Measurements from ENCODE around the gene TNS4. TPM values are rescaled to one million over a fixed set of nuclear protein-coding genes. Genes with fewer than 3 reads are reported as not detected.

The TNS4 gene
- total and polyA plus RNA-seq, 2 donors (not counting 1 experiment from before 2014, with no cell fraction given) = not detected

DNA sequence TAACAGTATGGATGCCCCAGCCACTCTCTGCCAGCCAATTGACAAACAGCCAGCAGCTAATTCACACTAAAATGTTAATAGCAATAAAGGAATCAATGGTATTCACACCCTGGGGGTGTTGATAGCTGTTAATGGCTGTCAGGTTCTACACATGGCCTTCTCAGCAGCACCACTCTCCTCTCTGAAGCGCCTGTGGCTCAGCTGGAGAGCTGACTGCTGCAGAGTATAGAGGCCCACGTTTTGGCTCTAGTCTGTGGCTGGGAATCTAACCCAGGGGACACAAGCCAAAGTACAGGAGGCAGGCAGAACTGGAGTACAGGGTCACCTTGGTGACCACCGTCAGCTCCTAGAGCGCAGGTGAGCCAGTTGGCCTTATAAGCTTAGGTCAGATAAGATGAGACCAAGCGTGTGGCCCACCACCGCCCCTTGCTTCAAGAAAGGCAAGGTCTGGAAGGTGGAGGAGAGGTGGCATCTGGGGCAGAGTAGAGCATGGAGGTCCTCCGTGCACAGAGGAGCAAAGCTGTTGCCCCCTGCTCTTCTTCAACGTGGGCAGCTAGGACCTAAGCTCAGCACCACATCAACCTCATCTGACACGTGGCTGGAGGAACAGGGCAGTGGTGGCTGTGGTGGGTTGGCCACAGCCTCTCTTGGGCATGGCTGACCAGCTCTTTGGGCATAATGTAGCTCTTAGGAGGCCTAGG lies 38.4 kb upstream of the TNS4 start:
- no peak for ATAC-seq (ENCODE audit: low read depth)
- no peak overlapping the region for H3K27ac ChIP-seq (ENCODE audit: low read length in 2 of 2)
- Mint-ChIP-seq H3K9me3 (ENCODE audit: insufficient read depth) (no peaks in the 10 kb centered on the region), H3K27me3 (no peaks in the 10 kb centered on the region), H3K27ac (peak overlapping the region; percentile 89), H3K4me3 (no peak overlapping the region), H3K4me1 (peaks cover 66% of the 10 kb centered on the region)
- no peak overlapping the region for H3K4me2 ChIP-seq (replicated peaks; ENCODE audit: low read depth, low read length, poor library complexity, severe bottlenecking)
- peaks cover 36 to 66% of the 10 kb centered on the region in 2 donors for H3K4me1 ChIP-seq (ENCODE audit: control insufficient read depth in 2 of 2, insufficient read depth in 2 of 2, low read length in 2 of 2)
- no peaks in the 10 kb centered on the region for H3K79me2 ChIP-seq (ENCODE audit: control insufficient read depth, insufficient read depth, low read length)
- no peaks in the 10 kb centered on the region for H3K36me3 ChIP-seq (replicated peaks in 1 of 2; ENCODE audit: control extremely low read depth in 1 of 2, control insufficient read depth in 1 of 2, extremely low read depth in 1 of 2, insufficient read depth in 2 of 2, low read length in 1 of 2)
- no peak overlapping the region for H2AFZ ChIP-seq (ENCODE audit: insufficient read depth, low read depth, low read length, poor library complexity, severe bottlenecking)
- no peaks in the 10 kb centered on the region for H3K9me3 ChIP-seq (ENCODE audit: control extremely low read depth in 1 of 3, control insufficient read depth in 2 of 3, insufficient read depth in 1 of 3, low read length in 2 of 3)
- no peaks in the 10 kb centered on the region for H4K20me1 ChIP-seq (ENCODE audit: control insufficient read depth, insufficient read depth, low read length, poor library complexity, severe bottlenecking)
- intact Hi-C loops (cut with micrococcal nuclease) = no loop called here
- peak; percentile 15 for DNase-seq
- TF ChIP-seq, protein P1, sequence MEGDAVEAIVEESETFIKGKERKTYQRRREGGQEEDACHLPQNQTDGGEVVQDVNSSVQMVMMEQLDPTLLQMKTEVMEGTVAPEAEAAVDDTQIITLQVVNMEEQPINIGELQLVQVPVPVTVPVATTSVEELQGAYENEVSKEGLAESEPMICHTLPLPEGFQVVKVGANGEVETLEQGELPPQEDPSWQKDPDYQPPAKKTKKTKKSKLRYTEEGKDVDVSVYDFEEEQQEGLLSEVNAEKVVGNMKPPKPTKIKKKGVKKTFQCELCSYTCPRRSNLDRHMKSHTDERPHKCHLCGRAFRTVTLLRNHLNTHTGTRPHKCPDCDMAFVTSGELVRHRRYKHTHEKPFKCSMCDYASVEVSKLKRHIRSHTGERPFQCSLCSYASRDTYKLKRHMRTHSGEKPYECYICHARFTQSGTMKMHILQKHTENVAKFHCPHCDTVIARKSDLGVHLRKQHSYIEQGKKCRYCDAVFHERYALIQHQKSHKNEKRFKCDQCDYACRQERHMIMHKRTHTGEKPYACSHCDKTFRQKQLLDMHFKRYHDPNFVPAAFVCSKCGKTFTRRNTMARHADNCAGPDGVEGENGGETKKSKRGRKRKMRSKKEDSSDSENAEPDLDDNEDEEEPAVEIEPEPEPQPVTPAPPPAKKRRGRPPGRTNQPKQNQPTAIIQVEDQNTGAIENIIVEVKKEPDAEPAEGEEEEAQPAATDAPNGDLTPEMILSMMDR (IDR thresholded peaks at IDR 0.05) = no peak
- no peak for TF ChIP-seq EZH2 (IDR thresholded peaks at IDR 0.05; ENCODE audit: borderline replicate concordance, insufficient read depth, low read depth, low read length, poor library complexity, severe bottlenecking)
- no peak overlapping the region for H3K9ac ChIP-seq (ENCODE audit: low read length)
- ChIA-PET CTCF (interaction anchor here (0.8 to 15.0 kb wide), 9 partner anchors 8 to 1110 kb away, joined by 3 to 329 read pairs (median 3); no protein-coding TSS in a partner anchor), POLR2A (interaction anchor here (0.5 to 0.7 kb wide), 2 partner anchors 88 to 1164 kb away, joined by 7 to 12 read pairs; no protein-coding TSS in a partner anchor)
- no peak overlapping the region for H3K4me3 ChIP-seq (ENCODE audit: control extremely low read depth in 1 of 5, extremely low read depth in 1 of 5, insufficient read depth in 1 of 5, low read depth in 2 of 5, low read length in 4 of 5)
- WGBS (ENCODE audit: insufficient coverage) = 87% methylated on average over 7 of the region's 9 CpGs
- H3K27me3 ChIP-seq (replicated peaks in 1 of 4; ENCODE audit: control extremely low read depth in 1 of 4, control insufficient read depth in 3 of 4, insufficient read depth in 4 of 4, low read length in 3 of 4) = no peaks in the 10 kb centered on the region

Data from B cell (primary cell).